Heart right ventricle (tissue), 16 donors: ENCODE results near the gene GNGT2. TPM values are rescaled to one million over a fixed set of nuclear protein-coding genes. Genes with fewer than 3 reads are reported as not detected.
A peak's percentile ranks its signal among the peaks of the same experiment; 100 is the strongest.

ENCODE experiments used
- ATAC-seq, 8 donors: fragments of 200-7000 bp; cut with Tn5 transposase; one replicate each; pipeline ENCODE4 v1.9.1; 2020; ENCODE audit warnings: mild to moderate bottlenecking in 8 of 8, moderate library complexity in 8 of 8, moderate number of reproducible peaks in 1 of 8
- DNase-seq, 2 donors: peaks; one replicate each; pipeline ENCODE4 v3.0.0-alpha.2; 2020
- H3K27ac ChIP-seq, 10 donors: fragments of 200-600 bp; sonication (generic) in 2 of 10; one replicate each; pipeline versions ENCODE4 v1.5.0 to v1.8.0; 2020 to 2022; ENCODE audit warnings: mild to moderate bottlenecking in 3 of 10
- H3K27me3 ChIP-seq, 7 donors: fragments of 200-600 bp; one replicate each; pipeline ENCODE4 v1.8.0; 2021 to 2022; ENCODE audit warnings: mild to moderate bottlenecking in 2 of 7
- H3K36me3 ChIP-seq, 9 donors: fragments of 200-600 bp; sonication (generic) in 1 of 9; one replicate each; pipeline versions ENCODE4 v1.5.0 to v1.8.0; 2020 to 2022; ENCODE audit warnings: mild to moderate bottlenecking in 2 of 9
- H3K4me1 ChIP-seq, 9 donors: fragments of 200-600 bp; sonication (generic) in 1 of 9; one replicate each; pipeline versions ENCODE4 v1.5.0 to v1.8.0; 2020 to 2022; ENCODE audit warnings: mild to moderate bottlenecking in 4 of 9
- H3K4me3 ChIP-seq, 10 donors: fragments of 200-600 bp; sonication (generic) in 2 of 10; one replicate each; pipeline versions ENCODE4 v1.5.0 to v1.8.0; 2020 to 2022; ENCODE audit warnings: mild to moderate bottlenecking in 7 of 10, moderate library complexity in 2 of 10
- H3K9me3 ChIP-seq, 11 donors: fragments of 200-600 bp in 10 of 11; sonication (generic) in 2 of 11; one replicate each; pipeline versions ENCODE4 v1.5.0 to v1.8.0; 2013 to 2022; ENCODE audit warnings: mild to moderate bottlenecking in 2 of 11, control low read depth in 1 of 11, moderate library complexity in 1 of 11
- CTCF ChIP-seq, 9 donors: fragments of 200-600 bp; sonication (generic) in 2 of 9; IDR thresholded peaks; one replicate each; pipeline versions ENCODE4 v1.5.0 to v1.8.0; 2021 to 2022; ENCODE audit warnings: antibody characterized with exemption in 9 of 9, mild to moderate bottlenecking in 5 of 9, moderate library complexity in 1 of 9
- WGBS, 2 donors: extraction: QIAGEN DNeasy Blood & Tissue Kit; methylation state at CpG; one replicate each; pipeline ENCODE4 v1.1.7; 2013; ENCODE audit warnings: inconsistent platforms in 1 of 2; 5-methylcytosine and 5-hydroxymethylcytosine counted together
- intact Hi-C, 10 donors: fragments of 100-400 bp; cut with DNase I; formaldehyde crosslinking; loops; one replicate each; pipeline versions ENCODE4 v1.11.1 to v1.14.2; 2022
- polyA plus RNA-seq, 2 donors: library from polyadenylated mRNA; stranded (reverse); fragments of 200-250 nt; gene quantifications; one replicate each; pipeline ENCODE4 v1.2.3, GENCODE V29; 2013
- total RNA-seq, 10 donors: library from RNA; stranded (reverse); fragmentation: NEBNext Ultra II Directional in 3 of 10; extraction: Animal tissue kit (Norgen Biotek cat#: 25700) in 3 of 10; gene quantifications; one replicate each; pipeline versions ENCODE4 v1.2.1 to v1.2.4, GENCODE V29; 2021 to 2023
- donor health status: Arrhythmogenic right ventricular cardiomyopathy.
- donor health status: ischemic (EF 13 %, LVEDD 7.1; RV severe dilation, severe dysfunction).
- donor health status: healthy with polysubstance abuse.
- donor health status: DM: no; HTN: yes; CAD: no.
- donor health status: DM: no; HTN: no; CAD: no.
- donor health status: ischemic (EF 25% LVEDD 6.9; RV normal size, moderate dysfunction).
- donor health status: ischemic (EF 25% LVEDD 5.7; RV mildly dilated, moderate dysfunction).
- donor health status: healthy.
- donor health status: DM: yes; HTN: yes; CAD: no.
- donor health status: Ischemic cardiomyopathy.
- donor health status: ischemic (EF 35%, LVEDD 5.7; RV mildly dilated, moderate dysfunction).
- donor health status: nonischemic (EF 11% LVEDD 7.7; RV severe dilation, severe dysfunction).
- donor health status: DM: yes; HTN: yes; CAD: no.
- donor health status: PGD.
- donor health status: ischemic (EF 29% LVEDD 5.4; RV normal size, mild dysfunction).
- donor health status: nonischemic (EF 23%, LVEDD 6.1; RV moderate dilation, normal function).

The GNGT2 gene
- total and polyA plus RNA-seq, 12 donors: 0.32 to 4.6 (median 1.7) TPM; not detected in 1

GRCh38 chr17:49241040-49241439, 30.7 kb upstream of the GNGT2 start:
- intact Hi-C loops: no loop called here

GRCh38 chr17:49240619-49241018, 30.2 kb upstream of the GNGT2 start:
- Histone ChIP-seq H3K27me3 (peaks cover 0 to 4% (median 0%) of the 10 kb centered on the region in 7 donors), H3K9me3 (no peaks in the 10 kb centered on the region), H3K36me3 (no peaks in the 10 kb centered on the region), H3K4me1 (peaks cover 0 to 6% (median 0%) of the 10 kb centered on the region in 9 donors), H3K4me3 (no peak overlapping the region), H3K27ac (no peak overlapping the region)
- ATAC-seq: no peak
- TF ChIP-seq CTCF (IDR thresholded peaks at IDR 0.05): no peak
- WGBS, 2 donors: 80 to 88% methylated on average over 1 of the region's 1 CpG
- intact Hi-C loops: no loop called here
- no peak for DNase-seq

More at GRCh38 chr17:49241040-49241439, 30.7 kb upstream of the GNGT2 start:
- no peaks in the 10 kb centered on the region for H3K36me3 ChIP-seq
- H3K27ac ChIP-seq: no peak overlapping the region
- ATAC-seq (no peak), DNase-seq (no peak)
- no peaks in the 10 kb centered on the region for H3K9me3 ChIP-seq
- peaks cover 0 to 3% (median 0%) of the 10 kb centered on the region in 7 donors for H3K27me3 ChIP-seq
- TF ChIP-seq CTCF (IDR thresholded peaks at IDR 0.05): no peak
- WGBS, 2 donors: 89 to 90% methylated on average over 8 of the region's 8 CpGs
- peaks cover 0 to 6% (median 0%) of the 10 kb centered on the region in 9 donors for H3K4me1 ChIP-seq
- H3K4me3 ChIP-seq: no peak overlapping the region

GRCh38 chr17:49239963-49240362, 29.6 kb upstream of the GNGT2 start:
- no peak for ATAC-seq
- H3K27ac ChIP-seq: no peak overlapping the region
- intact Hi-C loops: no loop called here
- no peak for TF ChIP-seq CTCF (IDR thresholded peaks at IDR 0.05)
- H3K4me3 ChIP-seq: no peak overlapping the region
- no peaks in the 10 kb centered on the region for H3K9me3 ChIP-seq
- no peak for DNase-seq
- no peaks in the 10 kb centered on the region for H3K36me3 ChIP-seq
- peaks cover 0 to 6% (median 0%) of the 10 kb centered on the region in 9 donors for H3K4me1 ChIP-seq
- WGBS, 2 donors: 87 to 94% methylated on average over 1 of the region's 1 CpG
- H3K27me3 ChIP-seq: peaks cover 0 to 4% (median 0%) of the 10 kb centered on the region in 7 donors

- ATAC-seq: no peak
- Histone ChIP-seq H3K4me3 (no peak overlapping the region), H3K4me1 (peaks cover 0 to 14% (median 4%) of the 10 kb centered on the region in 9 donors), H3K27ac (peak overlapping the region in 2 of 10 donors; percentile 22 to 75), H3K36me3 (no peaks in the 10 kb centered on the region), H3K9me3 (no peaks in the 10 kb centered on the region), H3K27me3 (peaks cover 0 to 6% (median 0%) of the 10 kb centered on the region in 7 donors)
- intact Hi-C loops: no loop called here
- no peak for DNase-seq
- TF ChIP-seq CTCF (IDR thresholded peaks at IDR 0.05): no peak
- 82 to 83% methylated on average over 4 of the region's 4 CpGs for WGBS, 2 donors
Observed at GRCh38 chr17:49235896-49236295, 25.5 kb upstream of the GNGT2 start.
